Effector memory CD8-positive, alpha-beta T cell (primary cell): ENCODE measurements around the gene CELF4.

Experiments
- ATAC-seq: fragments of 150-1000 bp; cut with Tn5 transposase; replicated peaks from 2 replicates; pipeline ENCODE4 v1.10.0; 2021; ENCODE audit warnings: mild to moderate bottlenecking, moderate library complexity
- DNase-seq, 3 experiments: peaks; one replicate each; pipeline ENCODE4 v3.0.0; 2021
- H3K27ac Mint-ChIP-seq, 2 donors: one replicate each; pipeline ENCODE4 v1.8.0; 2022; ENCODE audit warnings: mild to moderate bottlenecking in 2 of 2, mixed read lengths in 2 of 2, moderate library complexity in 2 of 2
- H3K27me3 Mint-ChIP-seq, 2 donors: one replicate each; pipeline ENCODE4 v1.8.0; 2022; ENCODE audit warnings: mixed read lengths in 2 of 2
- H3K36me3 Mint-ChIP-seq: one replicate; pipeline ENCODE4 v1.8.0; 2022; ENCODE audit warnings: mild to moderate bottlenecking, moderate library complexity, mixed read lengths; ENCODE audit not compliant: insufficient read depth
- H3K4me1 Mint-ChIP-seq, 2 donors: one replicate each; pipeline ENCODE4 v1.8.0; 2022; ENCODE audit warnings: low read depth in 2 of 2, mixed read lengths in 2 of 2
- H3K4me3 Mint-ChIP-seq, 2 donors: one replicate each; pipeline ENCODE4 v1.8.0; 2022; ENCODE audit warnings: mild to moderate bottlenecking in 2 of 2, mixed read lengths in 2 of 2, moderate library complexity in 2 of 2
- H3K9me3 Mint-ChIP-seq, 2 donors: one replicate each; pipeline ENCODE4 v1.8.0; 2022; ENCODE audit warnings: mixed read lengths in 2 of 2

Gene CELF4

GRCh38 chr18:37391698-37392548 is 173.7 kb downstream of the CELF4 start:
- H3K27ac Mint-ChIP-seq, result no peak overlapping the region
- H3K4me3 Mint-ChIP-seq, result no peak overlapping the region
- H3K4me1 Mint-ChIP-seq, result peaks cover 0 to 16% of the 10 kb centered on the region in 2 donors
- DNase-seq (no peak), ATAC-seq (no peak)
- no peaks in the 10 kb centered on the region for H3K9me3 Mint-ChIP-seq
- H3K27me3 Mint-ChIP-seq, result peaks cover 23 to 87% of the 10 kb centered on the region in 2 donors
- no peaks in the 10 kb centered on the region for H3K36me3 Mint-ChIP-seq

- Mint-ChIP-seq H3K27me3 (peaks cover 23 to 86% of the 10 kb centered on the region in 2 donors), H3K27ac (no peak overlapping the region), H3K4me1 (peaks cover 0 to 16% of the 10 kb centered on the region in 2 donors), H3K36me3 (no peaks in the 10 kb centered on the region), H3K9me3 (no peaks in the 10 kb centered on the region), H3K4me3 (no peak overlapping the region)
- no peak for DNase-seq
- no peak for ATAC-seq
Observed at GRCh38 chr18:37391156-37391555, 174.4 kb downstream of the CELF4 start.

- no peaks in the 10 kb centered on the region for H3K9me3 Mint-ChIP-seq
- no peak overlapping the region for H3K27ac Mint-ChIP-seq
- no peak overlapping the region for H3K4me3 Mint-ChIP-seq
- DNase-seq (no peak), ATAC-seq (no peak)
- peaks cover 23 to 82% of the 10 kb centered on the region in 2 donors for H3K27me3 Mint-ChIP-seq
- H3K36me3 Mint-ChIP-seq, result no peaks in the 10 kb centered on the region
- H3K4me1 Mint-ChIP-seq, result peaks cover 0 to 16% of the 10 kb centered on the region in 2 donors
Observed at GRCh38 chr18:37390687-37391086, 174.9 kb downstream of the CELF4 start.

GRCh38 chr18:37389684-37390368 is 175.8 kb downstream of the CELF4 start:
- no peak overlapping the region for H3K4me3 Mint-ChIP-seq
- H3K4me1 Mint-ChIP-seq, result peaks cover 0 to 10% of the 10 kb centered on the region in 2 donors
- no peak overlapping the region for H3K27ac Mint-ChIP-seq
- no peaks in the 10 kb centered on the region for H3K9me3 Mint-ChIP-seq
- DNase-seq (no peak), ATAC-seq (no peak)
- peaks cover 17 to 73% of the 10 kb centered on the region in 2 donors for H3K27me3 Mint-ChIP-seq
- no peaks in the 10 kb centered on the region for H3K36me3 Mint-ChIP-seq

GRCh38 chr18:37389041-37389440 is 176.6 kb downstream of the CELF4 start:
- no peak overlapping the region for H3K27ac Mint-ChIP-seq
- no peaks in the 10 kb centered on the region for H3K36me3 Mint-ChIP-seq
- H3K9me3 Mint-ChIP-seq, result no peaks in the 10 kb centered on the region
- H3K4me1 Mint-ChIP-seq, result peaks cover 0 to 10% of the 10 kb centered on the region in 2 donors
- ATAC-seq (no peak), DNase-seq (no peak)
- peaks cover 15 to 72% of the 10 kb centered on the region in 2 donors for H3K27me3 Mint-ChIP-seq
- no peak overlapping the region for H3K4me3 Mint-ChIP-seq

GRCh38 chr18:37388413-37388812 is 177.2 kb downstream of the CELF4 start:
- H3K27me3 Mint-ChIP-seq, result peaks cover 15 to 74% of the 10 kb centered on the region in 2 donors
- H3K4me3 Mint-ChIP-seq, result no peak overlapping the region
- no peaks in the 10 kb centered on the region for H3K36me3 Mint-ChIP-seq
- peaks cover 0 to 10% of the 10 kb centered on the region in 2 donors for H3K4me1 Mint-ChIP-seq
- H3K9me3 Mint-ChIP-seq, result no peaks in the 10 kb centered on the region
- DNase-seq (no peak), ATAC-seq (no peak)
- no peak overlapping the region for H3K27ac Mint-ChIP-seq

- ATAC-seq, result no peak
- peak in 2 of 3 experiments; percentile 2 to 4 for DNase-seq
- H3K4me3 Mint-ChIP-seq, result no peak overlapping the region
- peaks cover 0 to 6% of the 10 kb centered on the region in 2 donors for H3K4me1 Mint-ChIP-seq
- H3K36me3 Mint-ChIP-seq, result no peaks in the 10 kb centered on the region
- H3K27me3 Mint-ChIP-seq, result peaks cover 7 to 51% of the 10 kb centered on the region in 2 donors
- no peak overlapping the region for H3K27ac Mint-ChIP-seq
- H3K9me3 Mint-ChIP-seq, result no peaks in the 10 kb centered on the region
Observed at GRCh38 chr18:37385846-37386778, 179.5 kb downstream of the CELF4 start.

DNA sequence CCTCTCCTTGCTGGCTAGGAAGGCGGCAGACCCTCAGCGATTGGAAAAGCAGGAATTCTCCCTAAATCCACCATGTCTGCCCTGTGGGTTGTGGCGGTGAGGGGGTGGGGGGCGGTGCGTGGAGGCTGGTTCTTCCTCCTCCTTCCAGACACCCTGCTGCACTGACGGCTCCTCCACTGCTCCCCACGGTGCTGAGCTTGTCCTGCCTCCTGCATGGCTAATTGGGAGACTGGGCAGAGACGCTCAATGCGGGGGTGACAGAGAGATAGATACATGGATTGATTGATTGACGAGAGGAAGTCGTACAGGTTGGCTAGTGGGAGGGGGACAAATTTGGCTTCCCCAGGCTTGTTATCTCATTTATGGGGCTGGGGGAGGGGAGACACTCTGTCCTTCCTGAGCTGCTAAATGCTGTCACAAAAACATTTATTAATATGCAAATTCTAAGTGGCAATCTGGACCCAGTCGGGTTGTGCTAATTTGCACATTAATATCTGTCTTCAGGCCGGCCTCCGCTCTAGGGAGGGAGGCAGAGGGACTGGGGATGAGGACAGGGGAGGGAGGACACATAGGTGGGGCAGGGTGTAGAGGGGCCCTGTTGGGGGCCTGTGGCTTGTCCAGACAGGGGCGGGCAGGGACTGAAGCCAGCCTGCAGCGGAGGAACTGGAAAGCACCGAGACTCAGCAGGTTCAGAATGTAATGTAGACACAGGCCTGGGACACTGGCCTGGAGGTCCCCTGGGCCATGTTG is 181.6 kb downstream of the CELF4 start:
- H3K27ac Mint-ChIP-seq, result no peak overlapping the region
- peaks cover 0 to 7% of the 10 kb centered on the region in 2 donors for H3K9me3 Mint-ChIP-seq
- no peaks in the 10 kb centered on the region for H3K36me3 Mint-ChIP-seq
- peaks cover 7 to 31% of the 10 kb centered on the region in 2 donors for H3K27me3 Mint-ChIP-seq
- ATAC-seq (no peak), DNase-seq (no peak)
- no peak overlapping the region for H3K4me3 Mint-ChIP-seq
- peaks cover 0 to 4% of the 10 kb centered on the region in 2 donors for H3K4me1 Mint-ChIP-seq

DNA sequence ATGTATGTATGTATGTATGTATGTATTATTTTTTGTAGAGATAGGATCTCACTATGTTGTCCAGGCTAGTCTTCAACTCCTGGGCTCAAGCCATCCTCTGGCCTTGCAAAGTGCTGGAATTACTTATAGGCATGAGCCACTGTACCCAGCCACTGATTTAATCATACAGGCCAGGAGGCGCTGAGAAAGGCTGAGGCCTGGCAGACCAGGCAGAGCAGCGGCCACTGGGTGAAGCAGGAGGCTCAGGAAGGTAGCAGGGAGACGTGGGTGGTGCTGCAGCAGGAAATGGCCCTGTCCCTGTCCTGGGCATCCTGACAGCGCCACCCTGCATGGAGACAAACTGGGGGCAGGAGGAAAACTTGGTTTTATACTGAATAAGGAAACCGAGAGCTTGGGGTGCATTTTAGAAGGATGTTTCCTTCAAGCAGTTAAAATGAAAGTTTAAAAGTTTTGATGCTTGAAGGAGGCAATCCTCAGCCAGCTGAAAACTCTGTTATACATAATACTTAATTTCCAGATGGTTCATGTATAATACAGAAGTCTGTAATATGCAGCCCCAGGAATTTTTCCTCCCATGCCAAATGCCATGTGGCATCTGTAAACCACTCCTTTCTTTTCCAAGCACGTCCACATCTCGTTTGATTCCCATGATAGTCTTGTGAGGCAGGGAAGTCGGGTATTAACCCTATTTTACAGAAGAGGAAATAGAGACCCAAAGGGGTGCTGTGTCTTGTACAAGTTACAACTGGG is 182.4 kb downstream of the CELF4 start:
- H3K27me3 Mint-ChIP-seq, result peaks cover 3 to 23% of the 10 kb centered on the region in 2 donors
- no peaks in the 10 kb centered on the region for H3K36me3 Mint-ChIP-seq
- H3K27ac Mint-ChIP-seq, result no peak overlapping the region
- H3K4me1 Mint-ChIP-seq, result peaks cover 0 to 2% of the 10 kb centered on the region in 2 donors
- peaks cover 0 to 7% of the 10 kb centered on the region in 2 donors for H3K9me3 Mint-ChIP-seq
- ATAC-seq (no peak), DNase-seq (no peak)
- no peak overlapping the region for H3K4me3 Mint-ChIP-seq

GRCh38 chr18:37381554-37381953 is 184.0 kb downstream of the CELF4 start:
- peaks cover 0 to 2% of the 10 kb centered on the region in 2 donors for H3K4me1 Mint-ChIP-seq
- no peaks in the 10 kb centered on the region for H3K36me3 Mint-ChIP-seq
- peaks cover 9 to 20% of the 10 kb centered on the region in 2 donors for H3K27me3 Mint-ChIP-seq
- no peak overlapping the region for H3K4me3 Mint-ChIP-seq
- DNase-seq (no peak), ATAC-seq (no peak)
- H3K27ac Mint-ChIP-seq, result no peak overlapping the region
- peaks cover 0 to 7% of the 10 kb centered on the region in 2 donors for H3K9me3 Mint-ChIP-seq

DNA sequence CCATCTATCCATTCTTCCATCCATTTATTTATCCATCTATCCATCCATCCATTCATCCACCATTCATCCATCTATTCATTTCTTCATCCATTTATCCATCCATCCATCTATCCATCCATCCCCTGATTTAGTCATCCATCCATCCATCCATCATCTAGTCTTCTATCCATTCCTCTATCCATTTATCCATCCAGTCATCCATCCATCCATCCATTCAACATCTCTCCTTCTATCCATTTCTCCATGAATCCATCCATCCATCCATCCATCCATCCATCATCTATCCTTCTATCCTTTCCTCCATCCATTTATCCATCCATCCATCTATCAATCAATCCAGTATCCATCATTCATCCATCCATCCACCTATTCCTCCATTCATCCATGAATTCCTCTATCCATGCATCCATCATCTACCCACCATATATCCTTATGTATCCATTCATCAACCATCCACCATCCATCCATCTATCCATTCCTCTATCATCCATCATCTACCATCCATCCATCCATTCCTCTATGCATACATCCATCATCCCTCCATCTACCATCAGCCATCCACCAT is 185.0 kb downstream of the CELF4 start:
- Mint-ChIP-seq H3K4me1 (peaks cover 0 to 2% of the 10 kb centered on the region in 2 donors), H3K27ac (no peak overlapping the region), H3K4me3 (no peak overlapping the region), H3K36me3 (no peaks in the 10 kb centered on the region), H3K27me3 (peaks cover 9 to 26% of the 10 kb centered on the region in 2 donors), H3K9me3 (peaks cover 0 to 7% of the 10 kb centered on the region in 2 donors)
- ATAC-seq (no peak), DNase-seq (no peak)
